NB4 (cell line): ENCODE results near the gene DENND1A.
A peak's percentile ranks its signal among the peaks of the same experiment; 100 is the strongest.

ENCODE experiments used
- DNase-seq: peaks from one replicate; pipeline ENCODE4 v3.0.0; 2010; ENCODE audit warnings: low read depth
- H3K4me3 ChIP-seq: one replicate; pipeline ENCODE4 v1.5.1; 2011; ENCODE audit warnings: mild to moderate bottlenecking, low read depth, low read length, moderate library complexity
- MYC ChIP-seq: IDR thresholded peaks from 2 replicates; pipeline ENCODE4 v1.6.1; 2011; ENCODE audit warnings: low read depth, low read length
- POLR2A ChIP-seq: IDR thresholded peaks from 2 replicates; pipeline ENCODE4 v1.6.1; 2011; ENCODE audit warnings: mild to moderate bottlenecking; ENCODE audit not compliant: insufficient read length; ENCODE audit errors: extremely low read depth
- TF ChIP-seq, protein P1 (sequence below): IDR thresholded peaks from 2 replicates; pipeline ENCODE4 v1.6.1; 2011; ENCODE audit warnings: low read depth, low read length
- TF ChIP-seq, protein P2 (sequence below): IDR thresholded peaks from one replicate; pipeline ENCODE4 v1.5.1; 2012; ENCODE audit warnings: low read depth, low read length

Gene DENND1A

DNA sequence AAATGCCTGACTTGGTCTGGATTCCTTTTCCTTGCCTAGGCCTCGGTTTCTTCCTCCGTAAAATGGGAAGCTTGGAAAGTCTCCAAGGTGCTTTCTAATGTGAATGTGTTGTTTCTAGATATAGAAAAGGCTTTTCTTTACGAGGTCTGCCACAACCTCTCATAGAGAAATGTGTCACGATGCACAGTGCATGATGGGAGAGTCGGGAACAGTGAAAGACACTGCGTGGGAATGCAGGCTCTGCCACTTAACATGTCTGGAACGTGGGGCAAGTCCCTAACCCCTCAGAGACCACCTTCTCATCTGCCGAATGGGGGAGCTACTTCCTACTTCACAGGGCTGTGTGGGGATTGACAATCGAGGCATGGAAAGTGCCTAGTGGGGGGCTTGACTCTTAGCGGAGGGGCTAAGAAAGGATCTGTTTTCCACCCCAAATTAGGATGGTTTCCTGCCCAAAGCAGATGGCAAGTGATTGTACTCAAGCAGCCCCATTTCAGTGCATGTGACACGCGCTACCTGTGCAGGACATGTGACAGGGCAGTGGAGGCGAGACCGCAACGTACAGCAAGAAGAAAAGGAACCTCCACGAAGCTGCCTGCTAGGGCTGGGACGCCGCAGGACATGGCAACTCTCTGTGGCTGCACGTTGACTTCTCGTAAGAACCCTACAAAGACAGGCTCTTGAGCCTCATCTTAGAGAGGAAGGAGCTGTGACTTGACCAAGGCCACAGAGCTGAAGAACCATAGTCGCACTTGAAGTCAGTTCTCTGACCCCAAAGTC, 458.7 kb downstream of the DENND1A start:
- no peak overlapping the region for H3K4me3 ChIP-seq
- TF ChIP-seq POLR2A (no peak), MYC (no peak)
- TF ChIP-seq, protein P1, sequence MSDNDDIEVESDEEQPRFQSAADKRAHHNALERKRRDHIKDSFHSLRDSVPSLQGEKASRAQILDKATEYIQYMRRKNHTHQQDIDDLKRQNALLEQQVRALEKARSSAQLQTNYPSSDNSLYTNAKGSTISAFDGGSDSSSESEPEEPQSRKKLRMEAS: no peak
- TF ChIP-seq, protein P2, sequence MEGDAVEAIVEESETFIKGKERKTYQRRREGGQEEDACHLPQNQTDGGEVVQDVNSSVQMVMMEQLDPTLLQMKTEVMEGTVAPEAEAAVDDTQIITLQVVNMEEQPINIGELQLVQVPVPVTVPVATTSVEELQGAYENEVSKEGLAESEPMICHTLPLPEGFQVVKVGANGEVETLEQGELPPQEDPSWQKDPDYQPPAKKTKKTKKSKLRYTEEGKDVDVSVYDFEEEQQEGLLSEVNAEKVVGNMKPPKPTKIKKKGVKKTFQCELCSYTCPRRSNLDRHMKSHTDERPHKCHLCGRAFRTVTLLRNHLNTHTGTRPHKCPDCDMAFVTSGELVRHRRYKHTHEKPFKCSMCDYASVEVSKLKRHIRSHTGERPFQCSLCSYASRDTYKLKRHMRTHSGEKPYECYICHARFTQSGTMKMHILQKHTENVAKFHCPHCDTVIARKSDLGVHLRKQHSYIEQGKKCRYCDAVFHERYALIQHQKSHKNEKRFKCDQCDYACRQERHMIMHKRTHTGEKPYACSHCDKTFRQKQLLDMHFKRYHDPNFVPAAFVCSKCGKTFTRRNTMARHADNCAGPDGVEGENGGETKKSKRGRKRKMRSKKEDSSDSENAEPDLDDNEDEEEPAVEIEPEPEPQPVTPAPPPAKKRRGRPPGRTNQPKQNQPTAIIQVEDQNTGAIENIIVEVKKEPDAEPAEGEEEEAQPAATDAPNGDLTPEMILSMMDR: no peak
- DNase-seq: peak; percentile 6

DNA sequence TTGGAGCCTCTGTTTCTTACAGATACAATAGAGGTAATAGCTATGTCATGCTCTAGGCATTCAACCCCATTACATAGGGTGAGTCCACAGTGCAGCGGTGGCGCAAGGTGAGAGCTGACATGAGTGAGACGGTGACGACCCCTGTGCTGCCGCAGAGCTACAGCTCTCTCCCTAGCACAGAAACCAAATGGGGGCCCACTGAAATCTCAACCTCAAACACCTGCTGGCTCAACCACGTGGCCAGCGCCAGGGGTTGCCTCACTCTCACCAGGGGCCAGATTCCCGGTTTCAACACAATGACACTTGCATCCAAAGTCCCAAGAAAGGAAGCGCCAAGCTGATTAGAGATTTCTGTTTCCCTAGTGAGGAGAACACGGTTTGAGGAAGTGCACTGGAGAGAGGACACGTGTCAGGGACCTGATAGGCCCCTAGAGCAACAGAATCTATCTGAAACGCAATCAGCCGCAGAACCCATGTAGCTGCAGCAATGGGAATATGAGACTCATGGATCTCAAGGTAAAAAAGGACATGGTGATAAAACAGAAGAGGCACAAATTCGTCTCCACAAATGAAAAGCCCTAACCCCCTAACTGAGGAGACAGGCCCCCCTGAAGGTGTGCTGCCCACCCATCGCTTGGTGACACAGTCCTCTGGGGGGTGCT, 459.7 kb downstream of the DENND1A start:
- no peak overlapping the region for H3K4me3 ChIP-seq
- TF ChIP-seq, protein P1: peak; percentile 91
- TF ChIP-seq MYC (peak; percentile 44; the same call in 1 of the 2 replicates), POLR2A (no peak)
- DNase-seq: peak; percentile 73

DNA sequence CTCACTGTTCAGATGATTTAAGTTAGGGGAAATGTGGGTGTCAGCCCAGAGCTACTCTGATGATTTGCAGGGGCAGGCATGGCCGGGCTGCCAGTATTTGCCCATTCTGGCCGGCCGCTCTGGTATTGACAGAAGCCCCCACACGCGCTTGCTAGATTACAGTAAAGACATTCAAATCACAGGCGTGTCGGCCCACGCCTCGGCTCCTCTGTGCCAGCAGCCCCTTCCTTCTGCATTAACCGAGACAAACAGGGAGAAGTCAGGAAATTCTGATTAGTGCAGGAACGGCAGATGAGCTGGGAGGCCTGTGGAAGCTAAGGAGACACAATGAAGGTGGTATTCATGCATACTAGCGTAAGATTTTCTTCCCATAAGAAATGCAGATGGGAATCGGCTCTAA, 460.6 kb downstream of the DENND1A start:
- TF ChIP-seq, protein P1: no peak
- TF ChIP-seq MYC (no peak), POLR2A (no peak)
- TF ChIP-seq, protein P2: no peak
- no peak for DNase-seq
- no peak overlapping the region for H3K4me3 ChIP-seq

DNA sequence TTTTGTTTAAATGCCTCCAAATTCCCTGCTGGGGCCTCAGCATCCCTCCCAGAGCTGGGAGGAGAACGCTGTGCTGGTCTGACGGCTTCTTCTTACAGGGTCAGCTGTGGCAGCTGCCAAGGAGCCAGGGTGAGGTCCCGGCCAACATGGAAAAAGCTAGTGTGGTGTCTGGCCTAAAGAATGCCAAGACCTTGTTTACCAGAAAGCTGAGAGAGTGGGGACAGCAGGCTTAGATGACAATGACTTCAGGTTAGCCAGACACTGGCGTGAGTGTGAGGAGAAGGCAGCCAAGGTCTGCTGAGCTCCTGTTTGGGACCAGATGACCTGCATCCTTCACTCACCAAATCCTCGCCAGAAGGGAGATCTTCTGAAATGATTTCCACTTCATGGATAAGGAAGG, 461.4 kb downstream of the DENND1A start:
- DNase-seq: no peak
- TF ChIP-seq POLR2A (no peak), MYC (no peak)
- TF ChIP-seq, protein P2: no peak
- TF ChIP-seq, protein P1: no peak
- no peak overlapping the region for H3K4me3 ChIP-seq

DNA sequence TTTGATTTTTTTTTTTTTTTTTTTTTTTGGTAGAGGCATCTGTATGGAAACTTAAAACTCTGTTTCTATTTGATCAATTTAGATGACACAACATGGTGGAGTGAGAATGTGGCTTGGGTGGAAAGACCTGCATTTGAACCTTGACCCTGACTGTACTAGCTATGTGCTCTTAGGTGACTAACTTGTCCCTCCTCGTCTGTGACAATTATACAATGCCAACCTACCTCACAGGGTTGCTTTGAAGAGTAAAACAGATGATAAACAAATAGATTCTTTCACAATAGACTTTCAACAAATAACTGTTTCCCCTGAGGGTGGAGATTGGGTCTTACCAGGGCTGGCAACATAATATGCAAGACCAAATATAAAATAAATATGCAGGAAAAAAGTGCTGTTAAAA, 464.6 kb downstream of the DENND1A start:
- no peak overlapping the region for H3K4me3 ChIP-seq
- TF ChIP-seq, protein P2: no peak
- no peak for TF ChIP-seq POLR2A
- TF ChIP-seq MYC: no peak
- TF ChIP-seq, protein P1: no peak
- DNase-seq: no peak

DNA sequence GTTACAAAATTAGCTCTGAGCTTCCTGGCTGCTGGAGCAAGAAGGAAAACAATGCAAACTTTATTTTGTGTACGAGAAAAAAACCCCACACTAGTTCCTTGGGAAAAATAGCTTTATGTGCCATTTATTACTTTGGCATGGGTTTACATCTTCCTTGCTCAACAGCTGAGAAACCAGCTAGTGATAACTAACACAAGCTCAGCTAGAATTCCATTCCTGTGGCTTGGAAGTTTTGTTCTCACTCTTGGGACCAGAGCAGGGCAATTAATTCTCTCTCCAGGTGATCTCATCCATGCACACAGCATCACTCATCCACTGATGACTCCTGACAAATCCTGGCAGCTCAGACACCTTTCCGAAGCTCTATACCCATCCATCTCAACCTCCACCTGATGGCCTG, 469.8 kb downstream of the DENND1A start:
- H3K4me3 ChIP-seq: no peak overlapping the region
- no peak for DNase-seq
- TF ChIP-seq MYC (no peak), POLR2A (no peak)
- TF ChIP-seq, protein P2: no peak
- TF ChIP-seq, protein P1: no peak
